Parathyroid adenoma (tissue), 2 donors: ENCODE measurements around the gene SULT2A1.

Experiments
- H2AFZ ChIP-seq: fragments of 300-600 bp; sonication (generic); one replicate; pipeline ENCODE4 v1.7.0; 2017; ENCODE audit warnings: antibody characterized with exemption, mild to moderate bottlenecking
- H3K27ac ChIP-seq: fragments of 300-600 bp; sonication (generic); one replicate; pipeline ENCODE4 v1.7.0; 2017
- H3K27me3 ChIP-seq: fragments of 300-600 bp; sonication (generic); one replicate; pipeline ENCODE4 v1.7.0; 2017; ENCODE audit warnings: low read length; ENCODE audit not compliant: control insufficient read depth, insufficient read depth
- H3K36me3 ChIP-seq: fragments of 300-600 bp; sonication (generic); one replicate; pipeline ENCODE4 v1.7.0; 2017; ENCODE audit warnings: low read length; ENCODE audit not compliant: control insufficient read depth, insufficient read depth
- H3K4me1 ChIP-seq: fragments of 300-600 bp; sonication (generic); one replicate; pipeline ENCODE4 v1.7.0; 2017; ENCODE audit warnings: control low read depth
- H3K4me2 ChIP-seq: fragments of 300-600 bp; sonication (generic); one replicate; pipeline ENCODE4 v1.7.0; 2017; ENCODE audit warnings: low read length
- H3K4me3 ChIP-seq: fragments of 300-600 bp; sonication (generic); one replicate; pipeline ENCODE4 v1.7.0; 2017; ENCODE audit warnings: low read depth, low read length
- H3K79me2 ChIP-seq: fragments of 300-600 bp; sonication (generic); one replicate; pipeline ENCODE4 v1.7.0; 2017; ENCODE audit warnings: control low read depth
- H3K9ac ChIP-seq: fragments of 300-600 bp; sonication (generic); one replicate; pipeline ENCODE4 v1.7.0; 2017; ENCODE audit warnings: mild to moderate bottlenecking
- H3K9me3 ChIP-seq: fragments of 300-600 bp; sonication (generic); one replicate; pipeline ENCODE4 v1.7.0; 2017; ENCODE audit warnings: low read length; ENCODE audit not compliant: control insufficient read depth
- TF ChIP-seq, protein P1 (sequence below): fragments of 300-600 bp; sonication (generic); IDR thresholded peaks from one replicate; pipeline ENCODE4 v1.7.0; 2017; ENCODE audit warnings: antibody characterized with exemption, mild to moderate bottlenecking
- donor health status: primary hyperparathyroidism.

Gene SULT2A1

DNA sequence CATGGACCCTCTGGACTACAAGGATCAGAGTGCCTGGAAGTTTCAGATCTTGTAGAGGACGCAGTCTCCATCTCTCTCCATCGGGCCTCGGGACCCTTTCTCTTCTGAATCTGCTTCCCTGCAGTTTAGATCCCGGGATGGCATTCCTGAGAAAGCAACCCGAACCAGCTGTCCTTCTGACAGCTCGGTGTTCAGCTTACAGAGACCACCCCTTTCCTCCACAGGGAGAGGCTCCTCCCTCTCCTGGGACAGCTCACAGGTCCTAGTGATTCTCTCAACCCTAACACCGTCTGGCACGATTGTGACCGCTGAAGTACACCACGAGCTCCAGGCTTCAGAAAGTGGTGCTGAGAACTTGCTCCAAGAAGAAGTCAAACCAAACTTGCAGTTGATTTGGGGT is 46.2 kb downstream of the SULT2A1 start:
- Histone ChIP-seq H3K9me3 (no peaks in the 10 kb centered on the region), H3K4me3 (no peak overlapping the region), H3K79me2 (no peaks in the 10 kb centered on the region), H3K27ac (no peak overlapping the region), H3K27me3 (no peaks in the 10 kb centered on the region), H3K4me1 (no peaks in the 10 kb centered on the region), H3K4me2 (no peak overlapping the region), H3K9ac (no peak overlapping the region), H2AFZ (peak overlapping the region; percentile 62), H3K36me3 (no peaks in the 10 kb centered on the region)
- TF ChIP-seq, protein P1, sequence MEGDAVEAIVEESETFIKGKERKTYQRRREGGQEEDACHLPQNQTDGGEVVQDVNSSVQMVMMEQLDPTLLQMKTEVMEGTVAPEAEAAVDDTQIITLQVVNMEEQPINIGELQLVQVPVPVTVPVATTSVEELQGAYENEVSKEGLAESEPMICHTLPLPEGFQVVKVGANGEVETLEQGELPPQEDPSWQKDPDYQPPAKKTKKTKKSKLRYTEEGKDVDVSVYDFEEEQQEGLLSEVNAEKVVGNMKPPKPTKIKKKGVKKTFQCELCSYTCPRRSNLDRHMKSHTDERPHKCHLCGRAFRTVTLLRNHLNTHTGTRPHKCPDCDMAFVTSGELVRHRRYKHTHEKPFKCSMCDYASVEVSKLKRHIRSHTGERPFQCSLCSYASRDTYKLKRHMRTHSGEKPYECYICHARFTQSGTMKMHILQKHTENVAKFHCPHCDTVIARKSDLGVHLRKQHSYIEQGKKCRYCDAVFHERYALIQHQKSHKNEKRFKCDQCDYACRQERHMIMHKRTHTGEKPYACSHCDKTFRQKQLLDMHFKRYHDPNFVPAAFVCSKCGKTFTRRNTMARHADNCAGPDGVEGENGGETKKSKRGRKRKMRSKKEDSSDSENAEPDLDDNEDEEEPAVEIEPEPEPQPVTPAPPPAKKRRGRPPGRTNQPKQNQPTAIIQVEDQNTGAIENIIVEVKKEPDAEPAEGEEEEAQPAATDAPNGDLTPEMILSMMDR, result no peak

DNA sequence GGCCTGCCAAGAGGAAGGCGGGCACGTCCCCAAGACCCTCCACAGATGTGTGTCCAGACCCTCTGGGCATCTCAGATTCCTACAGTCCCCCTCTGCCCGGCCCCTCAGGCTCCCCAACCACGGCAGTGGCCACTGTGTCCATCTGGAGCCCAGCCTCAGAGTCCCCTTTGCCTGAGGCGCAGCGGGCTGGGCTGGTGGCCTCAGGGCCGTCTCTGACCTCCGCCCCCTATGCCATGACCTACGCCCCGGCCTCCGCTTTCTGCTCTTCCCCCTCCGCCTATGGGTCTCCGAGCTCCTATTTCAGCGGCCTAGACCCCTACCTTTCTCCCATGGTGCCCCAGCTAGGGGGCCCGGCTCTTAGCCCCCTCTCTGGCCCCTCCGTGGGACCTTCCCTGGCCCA is 46.7 kb downstream of the SULT2A1 start:
- H3K27ac ChIP-seq, result no peak overlapping the region
- no peaks in the 10 kb centered on the region for H3K27me3 ChIP-seq
- no peaks in the 10 kb centered on the region for H3K4me1 ChIP-seq
- no peak overlapping the region for H2AFZ ChIP-seq
- H3K4me2 ChIP-seq, result no peak overlapping the region
- H3K79me2 ChIP-seq, result no peaks in the 10 kb centered on the region
- no peak overlapping the region for H3K4me3 ChIP-seq
- H3K36me3 ChIP-seq, result no peaks in the 10 kb centered on the region
- no peaks in the 10 kb centered on the region for H3K9me3 ChIP-seq
- no peak overlapping the region for H3K9ac ChIP-seq
- TF ChIP-seq, protein P1, result no peak

DNA sequence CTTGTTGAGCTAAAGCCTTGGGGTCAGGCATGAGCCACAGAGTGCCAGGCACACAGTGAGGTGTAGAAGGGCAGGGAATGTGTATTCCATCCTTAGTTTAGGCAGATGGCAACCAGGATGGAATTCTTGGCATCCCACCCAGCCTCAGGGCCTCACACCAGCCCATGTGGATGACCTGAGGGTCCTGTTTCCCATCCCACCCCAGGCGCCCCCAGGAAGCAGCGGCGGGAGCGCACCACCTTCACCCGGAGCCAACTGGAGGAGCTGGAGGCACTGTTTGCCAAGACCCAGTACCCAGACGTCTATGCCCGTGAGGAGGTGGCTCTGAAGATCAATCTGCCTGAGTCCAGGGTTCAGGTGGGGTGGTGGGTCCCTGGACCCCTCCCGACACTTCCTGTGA is 50.1 kb downstream of the SULT2A1 start:
- no peak overlapping the region for H3K4me3 ChIP-seq
- no peak overlapping the region for H2AFZ ChIP-seq
- H3K27ac ChIP-seq, result no peak overlapping the region
- no peaks in the 10 kb centered on the region for H3K27me3 ChIP-seq
- TF ChIP-seq, protein P1, result no peak
- no peaks in the 10 kb centered on the region for H3K36me3 ChIP-seq
- H3K9ac ChIP-seq, result no peak overlapping the region
- H3K4me2 ChIP-seq, result no peak overlapping the region
- H3K79me2 ChIP-seq, result no peaks in the 10 kb centered on the region
- no peaks in the 10 kb centered on the region for H3K4me1 ChIP-seq
- no peaks in the 10 kb centered on the region for H3K9me3 ChIP-seq

DNA sequence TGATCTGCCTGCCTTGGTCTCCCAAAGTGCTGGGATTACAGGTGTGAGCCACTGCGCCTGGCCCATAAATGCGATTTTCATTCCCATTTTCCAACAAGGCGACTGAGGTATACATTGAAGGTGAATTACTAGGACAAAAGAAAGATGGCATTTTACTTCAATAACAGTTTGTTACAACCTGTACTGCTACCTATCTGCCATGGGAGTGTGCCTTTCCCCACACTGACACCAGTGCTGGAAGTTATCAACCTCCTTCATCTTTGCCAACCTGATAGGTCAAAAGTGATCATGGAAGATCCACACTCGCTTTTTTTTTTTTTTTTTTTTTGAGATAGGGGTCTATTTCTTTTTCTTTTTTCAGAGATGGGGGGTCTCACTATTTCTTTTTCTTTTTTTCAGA is 53.4 kb downstream of the SULT2A1 start:
- Histone ChIP-seq H3K4me1 (no peaks in the 10 kb centered on the region), H3K79me2 (no peaks in the 10 kb centered on the region), H3K36me3 (no peaks in the 10 kb centered on the region), H3K9me3 (no peaks in the 10 kb centered on the region), H3K27ac (no peak overlapping the region), H3K4me2 (no peak overlapping the region), H3K4me3 (no peak overlapping the region), H3K9ac (no peak overlapping the region), H3K27me3 (no peaks in the 10 kb centered on the region), H2AFZ (no peak overlapping the region)
- TF ChIP-seq, protein P1, result no peak

DNA sequence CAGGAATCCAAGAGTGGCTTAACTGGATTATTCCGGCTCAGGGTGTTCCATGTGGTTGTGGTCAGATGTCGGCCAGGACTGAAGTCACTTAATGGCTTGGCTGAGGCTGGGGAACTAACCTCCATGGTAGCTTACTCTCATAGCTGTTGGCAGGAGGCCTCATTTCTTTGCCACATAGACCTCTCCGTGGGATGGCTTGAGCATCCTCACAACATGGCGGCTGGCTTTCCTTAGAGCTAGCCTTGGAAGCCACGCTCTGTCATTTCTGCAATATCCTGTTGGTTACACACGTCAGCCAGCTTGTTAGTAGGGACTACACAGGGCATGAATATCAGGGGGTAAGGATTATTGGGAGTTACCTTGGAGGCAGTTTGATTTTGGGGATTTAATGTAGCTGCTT is 59.3 kb downstream of the SULT2A1 start:
- Histone ChIP-seq H3K36me3 (no peaks in the 10 kb centered on the region), H3K27ac (no peak overlapping the region), H3K4me1 (no peaks in the 10 kb centered on the region), H3K4me3 (no peak overlapping the region), H2AFZ (no peak overlapping the region), H3K9me3 (no peaks in the 10 kb centered on the region), H3K27me3 (no peaks in the 10 kb centered on the region), H3K79me2 (no peaks in the 10 kb centered on the region), H3K4me2 (no peak overlapping the region), H3K9ac (no peak overlapping the region)
- TF ChIP-seq, protein P1, result no peak
